Stimulated activated naive CD8-positive, alpha-beta T cell treated with anti-CD3 and anti-CD28 coated beads, Interleukin-15, Interleukin-2, amounts not matched to agents 100 U/mL and 50 U/mL, for 24 hours (primary cell): ENCODE measurements around the gene CLDN20.
"Not testable (repeated sequence)": the region's sequence is repeated elsewhere in the genome, so short reads cannot be mapped to it uniquely, and the experiment has no call there.

Source experiments
- ATAC-seq: fragments of 150-1000 bp; cut with Tn5 transposase; one replicate; pipeline ENCODE4 v1.10.0; 2021
- DNase-seq: peaks from one replicate; pipeline ENCODE4 v3.0.0; 2021

Gene CLDN20

DNA sequence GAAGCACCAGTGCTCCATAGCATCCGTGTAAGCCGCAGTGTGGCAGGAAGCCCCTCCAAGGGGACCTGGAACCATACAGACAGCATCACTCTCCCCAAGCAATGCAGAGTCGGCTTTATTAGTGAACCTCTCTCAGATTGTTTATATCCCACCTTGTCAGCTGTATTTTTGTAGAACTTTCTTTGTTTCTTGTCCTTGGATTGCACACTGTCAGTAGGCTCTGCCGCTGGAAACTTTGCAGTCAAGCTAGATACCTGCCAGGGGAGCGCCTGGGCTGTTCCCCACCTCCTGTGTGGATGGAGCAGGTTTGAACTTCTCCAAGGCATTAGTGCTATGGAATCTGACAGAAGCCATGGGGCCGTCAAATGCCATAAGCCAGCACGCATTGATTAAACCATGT, 18.6 kb upstream of the CLDN20 start:
- DNase-seq, result no peak
- ATAC-seq, result no peak

DNA sequence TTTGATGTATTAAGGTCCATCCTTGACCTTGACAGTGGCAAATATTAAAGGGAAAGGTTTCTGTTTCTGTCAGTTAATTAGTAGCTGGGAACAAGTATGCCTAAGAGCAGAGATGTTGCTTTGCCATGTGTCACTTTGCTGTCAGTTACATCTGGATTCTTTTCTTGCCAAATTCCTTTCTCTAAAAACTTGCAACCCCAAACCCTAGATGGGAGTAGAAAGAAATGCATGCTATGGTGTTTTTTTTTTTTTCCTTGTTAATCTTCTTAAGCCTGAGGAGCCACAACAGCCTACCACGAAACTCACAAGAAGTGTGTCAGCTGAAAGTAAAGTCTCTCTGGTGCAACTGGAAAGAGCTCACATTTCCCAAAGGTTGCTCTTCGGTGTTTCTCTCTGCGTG, 18.0 kb upstream of the CLDN20 start:
- DNase-seq (no peak), ATAC-seq (no peak)

DNA sequence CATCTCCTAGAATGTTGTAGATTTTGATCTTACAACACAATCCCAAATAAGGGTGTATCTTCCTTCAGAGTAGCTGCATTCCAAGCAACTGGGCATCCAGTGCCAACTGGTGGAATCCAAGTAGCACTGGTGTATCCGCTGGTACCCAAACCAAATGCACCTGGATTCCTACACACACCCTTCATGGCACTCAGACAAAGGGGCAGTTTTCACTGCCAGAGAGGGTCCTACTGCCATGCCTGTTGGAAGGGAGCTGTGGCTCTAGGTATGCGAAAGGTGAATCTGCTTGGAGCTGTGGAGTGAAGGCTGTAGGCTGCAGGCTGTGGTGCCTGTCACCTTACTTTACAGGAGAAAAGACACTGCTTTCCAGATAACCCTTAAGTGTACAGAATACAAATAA, 17.0 kb upstream of the CLDN20 start:
- ATAC-seq (no peak), DNase-seq (no peak)

DNA sequence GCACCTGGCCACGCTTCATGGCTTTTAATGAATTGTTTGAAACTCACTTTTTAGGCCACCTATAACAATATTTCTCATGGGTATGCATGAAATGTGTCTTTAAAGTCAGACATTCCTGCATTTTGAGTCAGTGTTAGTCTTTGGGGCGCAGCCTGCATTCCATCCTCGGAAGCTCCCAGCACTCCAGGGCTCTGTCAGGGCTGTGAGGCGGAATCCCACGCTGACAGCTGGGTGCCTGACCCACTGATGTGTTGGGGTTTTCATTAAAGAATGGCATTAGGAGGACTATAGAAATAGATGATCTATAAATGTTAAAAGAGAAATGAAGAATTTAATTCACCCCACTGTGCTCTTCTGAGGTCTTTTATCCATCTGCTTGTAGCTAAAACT, 16.2 kb upstream of the CLDN20 start:
- DNase-seq (no peak), ATAC-seq (no peak)

DNA sequence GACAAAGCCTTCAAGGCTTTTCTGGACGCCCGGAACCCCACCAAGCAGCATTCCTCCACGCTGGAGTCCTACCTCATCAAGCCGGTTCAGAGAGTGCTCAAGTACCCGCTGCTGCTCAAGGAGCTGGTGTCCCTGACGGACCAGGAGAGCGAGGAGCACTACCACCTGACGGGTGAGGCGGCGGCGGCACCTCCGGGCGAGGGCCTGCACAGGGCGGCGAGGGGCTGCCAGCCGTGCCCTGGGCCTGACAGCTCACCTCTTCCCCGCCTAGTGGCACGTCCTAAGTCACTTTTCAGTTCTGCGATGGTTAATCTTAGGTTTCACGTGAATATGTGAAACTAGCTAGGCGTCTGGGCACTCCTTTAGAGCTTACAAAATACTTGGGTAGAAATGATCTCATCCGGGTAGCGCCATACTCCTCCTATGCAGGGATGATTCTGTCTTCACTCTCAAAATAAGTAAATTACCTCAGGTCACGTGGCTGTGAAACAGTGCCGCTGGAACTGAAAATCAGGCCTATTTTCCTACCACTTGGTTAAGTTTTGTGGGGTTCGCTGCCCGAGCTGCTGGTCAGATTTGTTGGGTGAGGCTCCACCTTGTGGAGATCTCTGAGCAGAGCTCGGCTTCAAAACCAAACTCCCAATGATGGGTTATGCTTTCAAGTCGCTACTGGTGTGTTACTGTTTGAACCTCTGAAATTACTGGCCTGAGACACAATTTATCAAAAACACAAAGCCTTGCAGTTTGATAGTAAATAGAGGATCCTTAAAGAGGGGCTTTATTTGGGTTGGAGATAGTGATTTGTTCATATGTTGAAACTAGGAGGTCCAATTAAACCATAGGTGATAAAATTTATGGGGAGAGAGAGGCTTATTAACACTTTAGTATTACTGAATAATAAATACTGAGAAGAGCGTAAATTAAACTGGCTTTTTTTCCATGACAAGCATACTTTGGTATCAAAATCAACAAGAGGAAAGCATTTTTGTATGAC, 15.5 kb upstream of the CLDN20 start:
- no peak for ATAC-seq
- peak; percentile 18 for DNase-seq

DNA sequence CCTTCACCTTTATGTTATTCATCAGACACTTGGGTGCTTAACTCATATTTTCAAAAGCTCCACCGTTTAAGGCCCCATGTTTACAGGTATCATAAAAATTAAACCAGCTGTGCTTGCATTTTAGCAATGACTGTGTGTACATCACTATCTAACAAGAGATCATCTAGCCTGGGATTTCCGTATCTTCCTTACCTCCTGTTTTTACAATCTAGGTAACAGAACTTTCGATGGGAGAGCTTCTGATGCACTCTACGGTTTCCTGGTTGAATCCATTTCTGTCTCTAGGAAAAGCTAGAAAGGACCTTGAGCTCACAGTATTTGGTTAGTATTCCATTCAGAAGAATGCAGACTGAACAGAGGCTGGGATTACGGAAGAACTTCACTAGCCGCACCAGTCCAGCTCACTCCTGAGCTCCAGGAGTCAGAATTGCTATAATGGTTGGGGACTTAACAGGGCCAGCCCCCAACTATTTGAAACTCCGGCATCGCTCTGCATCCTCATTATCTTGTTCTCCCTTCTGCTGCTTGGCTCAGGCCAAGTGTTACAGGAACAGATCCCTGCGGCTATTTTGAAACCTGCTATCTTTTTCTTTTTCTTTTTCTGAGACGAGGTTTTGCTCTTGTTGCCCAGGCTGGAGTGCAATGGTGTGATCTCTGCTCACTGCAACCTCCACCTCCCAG, 13.0 kb upstream of the CLDN20 start:
- no peak for DNase-seq
- no peak for ATAC-seq

DNA sequence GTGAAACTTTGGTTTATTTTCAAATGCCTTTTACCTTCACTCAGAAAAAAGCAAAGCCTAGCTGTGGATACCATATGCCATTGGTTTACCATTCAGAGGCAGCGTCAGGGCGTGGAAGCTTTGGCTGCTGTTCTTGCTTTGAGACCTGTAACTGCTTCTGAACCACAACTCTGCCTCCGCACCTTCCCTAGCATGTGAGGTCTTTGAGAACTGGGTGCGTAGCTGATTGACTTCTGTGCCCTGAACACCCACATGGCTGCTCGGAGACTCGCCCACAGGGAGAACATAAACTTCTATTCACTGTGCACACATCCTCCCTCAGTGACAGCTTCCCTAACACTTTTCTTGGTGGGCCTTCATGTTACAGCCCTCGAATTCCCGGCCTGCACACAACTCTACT, 11.2 kb upstream of the CLDN20 start:
- no peak for DNase-seq
- ATAC-seq, result no peak

DNA sequence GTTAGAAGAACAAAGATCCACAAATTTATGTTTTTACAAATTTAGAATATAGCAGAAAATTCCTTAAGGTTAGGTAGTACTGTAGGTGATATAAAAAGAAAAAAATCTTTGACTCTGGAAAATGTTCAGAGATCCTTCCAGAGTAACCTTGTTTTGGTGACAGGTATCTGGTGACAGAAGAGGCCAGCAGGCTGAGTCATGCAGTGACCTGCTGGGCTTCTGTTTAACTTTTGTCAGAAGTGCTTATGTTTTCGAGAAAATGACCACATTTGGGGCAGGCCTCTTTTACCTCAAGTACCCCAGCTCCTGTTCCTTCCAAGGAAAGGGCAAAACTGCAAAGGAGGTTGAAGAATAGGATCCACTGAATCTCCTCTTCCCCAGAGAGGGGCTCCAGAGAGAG, 10.5 kb upstream of the CLDN20 start:
- ATAC-seq, result no peak
- no peak for DNase-seq

DNA sequence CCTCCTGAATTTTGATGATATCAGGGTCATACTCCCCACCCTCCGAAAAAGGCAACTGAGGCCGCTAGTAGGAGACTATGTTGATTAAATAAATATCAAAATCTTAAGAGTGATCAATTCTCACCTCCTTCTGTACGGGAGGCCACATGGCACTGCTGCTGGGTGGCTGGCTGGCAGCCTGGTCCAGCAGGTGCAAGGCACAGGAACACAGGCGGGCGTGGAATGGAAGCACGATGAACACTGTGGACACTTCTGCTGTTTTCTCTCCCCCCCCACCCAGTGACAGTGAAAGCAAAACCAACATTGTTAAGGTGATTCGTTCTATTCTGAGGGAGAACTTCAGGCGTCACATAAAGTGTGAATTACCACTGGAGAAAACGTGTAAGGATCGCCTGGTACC, 9.7 kb upstream of the CLDN20 start:
- DNase-seq (no peak), ATAC-seq (peak; percentile 28)

DNA sequence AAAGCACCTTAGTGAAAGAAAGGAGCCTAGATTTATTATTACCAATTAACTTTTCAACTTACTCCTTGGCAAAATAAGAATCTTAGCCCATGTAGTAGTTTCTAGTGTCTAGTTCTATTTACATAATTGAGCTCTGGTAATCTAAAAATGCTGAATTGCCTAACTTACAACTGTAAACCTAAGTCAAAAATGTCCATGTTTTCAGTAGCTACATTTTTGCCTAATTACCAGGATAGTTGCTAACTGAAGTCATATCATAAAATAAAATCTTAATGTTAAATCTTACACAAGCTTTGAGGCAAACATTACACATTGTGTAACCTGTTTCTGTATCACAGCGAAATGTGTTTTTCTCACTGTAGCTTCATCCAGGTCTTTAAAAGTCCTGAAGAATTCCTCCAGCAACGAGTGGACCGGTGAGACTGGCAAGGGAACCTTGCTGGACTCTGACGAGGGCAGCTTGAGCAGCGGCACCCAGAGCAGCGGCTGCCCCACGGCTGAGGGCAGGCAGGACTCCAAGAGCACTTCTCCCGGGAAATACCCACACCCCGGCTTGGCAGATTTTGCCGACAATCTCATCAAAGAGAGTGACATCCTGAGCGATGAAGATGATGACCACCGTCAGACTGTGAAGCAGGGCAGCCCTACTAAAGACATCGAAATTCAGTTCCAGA, 7.6 kb upstream of the CLDN20 start:
- ATAC-seq, result no peak
- DNase-seq, result no peak

DNA sequence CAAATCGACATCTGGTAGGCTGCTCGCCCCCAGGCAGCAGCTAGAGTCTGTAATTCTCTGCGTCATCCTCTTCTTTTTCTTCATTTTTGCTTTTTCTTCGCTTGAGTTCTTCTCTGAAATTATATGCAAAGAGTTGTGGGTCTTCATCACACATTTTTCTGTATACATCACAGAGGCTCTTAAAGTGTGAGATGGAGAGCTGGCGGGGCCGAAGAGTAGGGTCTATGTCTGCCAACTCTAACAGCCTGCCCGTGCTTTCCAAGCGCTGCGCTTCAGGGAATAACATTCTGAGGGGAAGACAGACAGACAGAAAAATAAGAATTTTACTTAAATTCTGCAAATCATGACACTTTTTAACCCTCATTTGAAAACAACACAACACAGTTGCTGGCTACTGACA, 6.0 kb upstream of the CLDN20 start:
- ATAC-seq, result no peak

DNA sequence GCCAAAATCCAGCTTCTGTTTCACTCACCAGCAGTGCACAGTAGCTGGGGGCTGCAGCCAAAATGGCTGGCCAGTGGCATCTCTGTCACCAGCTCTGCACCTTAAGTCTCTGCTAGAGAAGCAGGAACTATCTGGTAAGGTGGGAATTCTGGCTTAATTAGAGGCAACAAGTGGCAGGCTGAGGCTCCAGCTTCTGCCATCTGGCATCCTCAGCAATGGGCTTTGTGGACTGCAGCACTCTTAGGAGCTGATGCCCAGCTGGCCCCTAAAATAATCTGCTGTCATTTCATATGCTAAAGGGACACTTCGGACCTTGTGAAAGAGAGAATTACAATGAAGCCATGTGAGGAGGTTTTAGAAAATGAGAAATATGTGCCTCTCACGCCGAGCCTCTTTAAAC, 4.6 kb upstream of the CLDN20 start:
- DNase-seq, result no peak

More for the DNA sequence above, 6.0 kb upstream of the CLDN20 start:
- no peak for DNase-seq

DNA sequence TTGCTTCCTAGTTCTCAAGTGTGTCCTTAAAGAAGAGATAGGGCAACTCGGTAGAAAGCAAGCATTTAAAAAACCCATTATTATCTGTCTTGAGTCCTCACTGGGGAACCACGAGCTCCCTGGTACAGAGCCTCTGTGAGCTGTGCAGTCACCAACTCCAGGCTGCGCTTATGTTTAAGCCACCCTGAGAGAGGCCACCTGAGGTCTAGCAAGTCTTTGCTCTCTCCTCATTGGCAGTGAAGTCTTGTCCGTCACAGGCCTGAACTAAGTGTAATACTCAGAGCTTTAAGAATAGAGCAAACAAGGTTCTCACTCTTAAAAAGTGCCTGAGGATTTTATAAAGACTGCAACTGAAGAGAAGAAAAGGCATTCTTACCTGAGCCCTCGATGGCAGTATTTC, 3.9 kb upstream of the CLDN20 start:
- DNase-seq, result no peak
- ATAC-seq, result no peak

More for the DNA sequence above, 4.6 kb upstream of the CLDN20 start:
- ATAC-seq, result no peak

DNA sequence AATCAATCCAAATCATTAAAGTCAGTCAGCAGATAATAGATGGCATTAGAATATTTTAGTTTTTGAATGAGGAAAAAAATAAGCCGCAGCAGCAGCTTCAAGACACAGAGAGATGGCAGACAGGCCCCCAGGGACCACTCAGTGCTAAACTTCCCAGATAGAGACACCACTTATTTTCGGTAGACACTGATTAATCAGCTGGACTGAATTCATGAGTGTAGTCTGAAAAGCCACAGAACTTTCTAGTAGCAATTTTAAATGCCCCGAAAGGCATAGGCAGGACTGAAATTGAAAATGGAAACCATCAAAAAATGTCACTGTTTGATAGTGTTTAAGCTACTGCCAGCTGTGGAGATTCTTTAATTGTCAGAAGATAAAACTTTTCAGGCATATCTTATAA, 3.1 kb upstream of the CLDN20 start:
- no peak for ATAC-seq
- no peak for DNase-seq

DNA sequence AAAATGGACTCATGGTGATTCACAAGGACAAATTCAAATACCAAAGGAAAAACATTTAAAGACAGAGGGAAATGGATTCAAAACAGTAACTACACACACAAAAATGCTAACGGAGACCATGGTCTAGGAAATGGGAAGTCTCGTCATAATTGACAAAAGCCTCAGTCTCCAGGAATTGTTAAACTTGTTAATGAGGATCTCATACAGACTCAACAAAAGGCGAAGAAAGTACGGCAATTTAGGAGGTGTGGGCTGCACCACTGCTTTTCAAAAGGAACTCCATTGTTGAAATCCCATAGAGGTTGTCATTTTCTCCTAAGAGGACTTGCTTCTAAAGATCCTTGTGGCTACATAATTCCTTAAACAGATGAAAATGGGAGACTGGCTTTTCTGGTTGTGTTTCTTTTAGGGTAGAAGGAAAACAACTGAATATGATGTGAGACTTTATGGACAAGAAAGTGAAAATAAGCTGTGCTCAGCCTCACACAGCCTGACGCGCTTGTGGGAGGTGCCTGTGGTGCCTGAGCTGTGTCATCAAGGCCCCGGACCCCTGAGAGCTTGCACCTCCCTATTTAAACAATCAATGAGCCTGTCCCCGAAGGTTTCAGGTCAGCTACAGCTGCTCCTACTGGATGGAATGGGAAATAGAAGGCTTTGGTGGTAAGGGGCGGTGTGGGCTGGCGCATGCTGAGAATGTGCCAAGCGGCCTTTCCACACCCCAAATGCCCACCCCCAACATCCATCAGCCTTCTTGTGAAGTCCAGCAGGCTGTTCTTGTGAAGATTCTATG, 2.5 kb upstream of the CLDN20 start:
- DNase-seq, result no peak
- ATAC-seq, result no peak

DNA sequence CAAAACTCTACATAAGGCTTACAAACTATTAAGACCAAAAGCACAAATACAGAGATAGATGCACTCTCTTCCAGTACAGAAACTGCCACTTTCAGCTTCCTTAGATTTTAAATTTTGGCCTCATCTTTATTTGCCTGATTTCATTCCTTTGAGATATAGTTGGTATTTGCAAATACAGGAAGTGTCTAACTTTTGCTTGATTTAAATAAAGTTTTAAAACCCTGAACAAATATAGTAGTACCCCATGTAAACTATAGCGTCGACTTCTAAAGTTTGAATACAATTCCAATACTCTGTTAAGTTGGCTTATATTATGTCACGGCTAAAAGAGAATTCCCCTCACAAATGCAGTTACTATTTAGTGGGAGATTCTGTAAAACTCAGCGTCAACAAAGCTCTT, 1.2 kb upstream of the CLDN20 start:
- ATAC-seq, result no peak
- DNase-seq, result no peak

DNA sequence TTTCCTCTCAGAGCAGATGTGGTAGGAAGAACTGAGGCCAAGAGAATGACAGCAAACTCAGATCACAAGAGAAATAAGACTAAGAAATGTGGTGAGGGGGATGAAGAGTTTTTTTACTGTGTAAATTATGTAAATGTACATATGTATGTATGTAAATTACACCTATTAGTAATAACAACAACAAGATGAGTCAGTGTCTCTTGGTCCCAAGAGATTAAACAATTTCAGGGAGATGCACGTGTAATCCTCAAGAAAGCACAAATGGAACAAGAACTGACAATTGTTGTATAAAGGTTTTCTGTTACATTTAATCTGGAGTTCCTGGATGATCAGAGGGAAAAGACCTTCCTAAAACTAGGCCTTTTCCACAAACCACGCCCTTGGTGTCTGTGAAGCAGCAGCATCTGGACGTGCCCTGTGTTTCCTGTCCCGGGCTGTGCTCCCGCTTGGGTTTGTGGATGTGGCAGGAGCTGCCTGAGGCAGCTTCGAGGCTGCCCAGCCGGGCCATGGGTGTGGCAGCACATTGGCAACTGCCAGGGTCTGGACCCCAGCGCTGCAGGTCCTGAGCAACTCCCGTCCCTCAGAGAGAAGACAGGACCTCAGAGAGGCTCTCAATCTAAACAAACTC, 994 bp downstream of the CLDN20 start:
- ATAC-seq, result no peak

DNA sequence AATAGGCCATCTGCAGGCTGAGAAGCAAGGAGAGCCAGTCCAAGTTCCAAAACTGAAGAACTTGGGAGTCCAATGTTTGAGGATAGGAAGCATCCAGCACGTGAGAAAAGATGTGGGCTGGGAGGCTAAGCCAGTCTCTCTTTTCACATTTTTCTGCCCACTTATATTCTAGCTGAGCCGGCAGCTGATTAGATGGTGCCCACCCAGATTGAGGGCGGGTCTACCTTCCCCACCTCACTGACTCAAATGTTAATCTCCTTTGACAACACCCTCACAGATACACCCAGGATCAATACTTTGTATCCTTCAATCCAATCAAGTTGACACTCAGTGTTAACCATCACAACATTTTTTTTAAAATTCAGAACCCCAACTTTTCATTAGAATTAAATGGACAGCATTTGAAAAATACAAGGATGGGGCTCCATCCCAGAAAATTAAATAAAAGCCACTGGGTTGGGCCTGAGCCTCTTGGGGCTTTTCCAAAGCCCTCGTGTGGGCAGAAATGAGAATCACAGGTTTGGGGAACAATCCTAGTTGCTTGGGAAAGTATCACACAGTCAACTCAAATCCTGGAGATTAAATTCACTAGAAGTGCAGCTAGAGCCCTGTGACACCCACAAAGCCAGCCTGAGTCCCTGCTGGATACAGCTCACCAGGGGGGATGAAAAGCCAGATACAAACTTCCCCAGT, 2.2 kb downstream of the CLDN20 start:
- no peak for ATAC-seq

More for the DNA sequence above, 994 bp downstream of the CLDN20 start:
- DNase-seq, result no peak

DNA sequence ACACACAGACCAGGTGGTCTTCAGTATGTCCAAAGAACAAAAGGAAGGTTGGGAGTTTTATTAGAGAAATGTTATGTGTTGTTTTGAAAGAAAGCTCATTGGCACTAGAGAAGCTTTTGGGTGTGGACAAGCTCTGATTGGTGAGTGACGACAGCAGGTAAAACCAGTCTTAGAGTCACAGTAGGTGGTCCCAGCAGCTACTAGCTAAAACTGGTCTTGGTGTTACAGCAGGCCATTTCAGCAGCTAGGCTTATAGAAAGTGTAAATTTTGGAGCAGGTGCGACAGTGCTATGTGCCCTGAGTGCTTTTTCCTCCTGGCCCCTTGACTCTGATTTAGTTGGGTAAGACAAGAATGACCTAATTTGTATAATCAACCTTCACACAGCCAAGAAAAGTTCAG, 3.6 kb downstream of the CLDN20 start:
- no peak for DNase-seq
- no peak for ATAC-seq

More for the DNA sequence above, 2.2 kb downstream of the CLDN20 start:
- DNase-seq, result no peak

DNA sequence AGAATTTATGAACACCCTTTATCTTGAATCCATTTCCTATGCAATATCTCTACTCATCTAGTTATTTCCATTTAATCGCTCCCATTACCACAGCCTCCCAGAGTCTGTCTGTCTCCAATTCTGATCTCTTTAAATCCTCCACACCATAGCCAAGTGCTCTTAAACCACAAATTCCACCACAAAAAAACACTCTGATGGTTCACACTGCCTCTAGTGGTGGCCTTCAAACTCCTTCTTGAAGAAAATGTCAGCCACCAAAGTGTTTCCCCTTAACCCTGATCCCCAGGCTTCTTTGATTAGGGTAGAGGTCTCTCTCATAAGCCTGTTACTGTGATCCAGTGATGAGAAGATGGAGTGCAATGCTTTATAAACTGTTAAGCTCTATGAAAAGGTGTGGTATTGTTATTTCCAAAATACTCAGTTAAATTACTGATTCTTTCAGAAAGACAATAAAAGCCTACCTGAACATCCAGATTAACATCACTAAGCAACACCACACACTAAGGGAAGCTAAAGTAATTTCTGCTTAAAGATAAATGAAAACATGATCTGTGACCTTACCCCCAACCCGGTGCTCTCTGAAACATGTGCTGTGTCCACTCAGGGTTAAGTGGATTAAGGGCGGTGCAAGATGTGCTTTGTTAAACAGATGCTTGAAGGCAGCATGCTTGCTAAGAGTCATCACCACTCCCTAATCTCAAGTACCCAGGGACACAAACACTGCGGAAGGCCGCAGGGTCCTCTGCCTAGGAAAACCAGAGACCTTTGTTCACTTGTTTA, 4.5 kb downstream of the CLDN20 start:
- ATAC-seq, result peak; percentile 66
- not testable (repeated sequence) for DNase-seq
